Right lobe of liver (tissue), 4 donors: ENCODE measurements around the gene GLB1L2.

Experiments
- CTCF ChIP-seq, 4 donors: fragments of 200-600 bp in 3 of 4; fragments of 450-650 bp in 1 of 4; IDR thresholded peaks; one replicate each; pipeline versions ENCODE4 v1.5.1 to v1.8.0; 2016 to 2022; ENCODE audit warnings: antibody characterized with exemption in 4 of 4, mild to moderate bottlenecking in 2 of 4
- POLR2A ChIP-seq: fragments of 450-650 bp; IDR thresholded peaks from one replicate; pipeline ENCODE4 v1.6.1; 2017; ENCODE audit warnings: antibody characterized with exemption, mild to moderate bottlenecking
- donor health status: DM: no; HTN: no; CAD: no.
- donor health status: DM: no; HTN: no; CAD: no.
- donor health status: DM: no; HTN: yes; CAD: no.

GRCh38 chr11:134352111-134352510, 20.3 kb downstream of the GLB1L2 start:
- no peak for TF ChIP-seq CTCF (IDR thresholded peaks at IDR 0.05)
- TF ChIP-seq POLR2A = no peak
